ENCODE data around the gene NSD1. TPM values are rescaled to one million over a fixed set of nuclear protein-coding genes. Genes with fewer than 3 reads are reported as not detected.

Gene NSD1
- total and polyA plus RNA-seq, 5 donors: 10.0 to 55.5 (median 49.0) TPM

DNA sequence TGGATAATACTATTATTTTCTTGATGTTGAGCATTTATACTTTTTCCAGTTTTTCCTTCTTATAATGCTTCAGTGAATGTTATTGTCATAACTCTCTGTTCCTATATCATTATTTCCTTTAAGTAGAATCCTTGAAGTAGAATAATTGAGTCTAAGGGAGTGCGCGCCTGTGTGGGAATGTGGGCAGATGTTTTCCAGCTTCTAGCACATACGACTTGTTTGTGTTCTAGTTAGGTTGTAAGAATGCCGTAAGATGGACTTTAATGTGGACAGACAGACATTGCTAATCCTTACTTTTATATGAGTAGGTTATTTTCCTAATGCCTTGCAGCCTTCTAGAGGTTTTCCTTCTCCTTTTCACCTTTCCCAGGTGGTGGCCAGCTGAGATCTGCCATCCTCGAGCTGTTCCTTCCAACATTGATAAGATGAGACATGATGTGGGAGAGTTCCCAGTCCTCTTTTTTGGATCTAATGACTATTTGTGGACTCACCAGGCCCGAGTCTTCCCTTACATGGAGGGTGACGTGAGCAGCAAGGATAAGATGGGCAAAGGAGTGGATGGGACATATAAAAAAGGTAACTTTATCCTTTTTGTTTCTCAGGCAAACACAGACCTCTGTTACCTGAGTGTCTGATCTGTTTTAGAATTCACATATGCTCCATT, 135.8 kb downstream of the NSD1 start:
- Histone ChIP-seq H3K9me3 (ENCODE audit: control insufficient read depth, low read length) (no peaks in the 10 kb centered on the region), H3K4me1 (ENCODE audit: control insufficient read depth, insufficient read depth, low read length) (no peaks in the 10 kb centered on the region), H3K4me3 (ENCODE audit: low read length) (no peak overlapping the region), H3K27me3 (ENCODE audit: control insufficient read depth, insufficient read depth) (no peaks in the 10 kb centered on the region), H3K27ac (ENCODE audit: low read length) (no peak overlapping the region)
- DNase-seq: no peak
- intact Hi-C loops (cut with DNase I): no loop called here
- 92% methylated on average over 7 of the region's 7 CpGs for WGBS
- ATAC-seq: no peak

- no peak for ATAC-seq
Measured at GRCh38 chr5:177269976-177270375, 136.4 kb downstream of the NSD1 start.

DNA sequence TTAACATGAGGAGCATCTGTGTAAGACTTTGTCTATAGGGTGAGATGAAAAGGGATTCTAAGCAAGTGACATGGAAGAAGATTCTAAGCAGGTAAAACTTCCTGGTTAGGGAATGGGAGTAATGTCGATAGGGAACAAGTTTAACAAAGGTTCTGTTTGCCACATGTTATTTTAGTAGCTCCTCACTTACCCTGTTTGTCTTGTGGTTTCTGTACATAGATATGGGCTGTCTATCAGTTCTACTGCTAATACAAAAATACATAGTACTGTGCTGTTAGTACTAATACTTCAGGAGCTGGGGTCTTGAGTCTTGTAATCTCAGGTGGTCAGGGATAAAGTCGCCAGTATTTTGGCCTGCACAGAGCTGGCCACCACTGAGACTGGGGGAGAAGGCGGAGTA, 137.1 kb downstream of the NSD1 start:
- no peaks in the 10 kb centered on the region for H3K27me3 ChIP-seq (ENCODE audit: control insufficient read depth, insufficient read depth)
- no peak overlapping the region for H3K4me3 ChIP-seq (ENCODE audit: low read length)
- 91% methylated on average over 3 of the region's 3 CpGs for WGBS
- ATAC-seq: no peak
- no peaks in the 10 kb centered on the region for H3K9me3 ChIP-seq (ENCODE audit: control insufficient read depth, low read length)
- no peaks in the 10 kb centered on the region for H3K4me1 ChIP-seq (ENCODE audit: control insufficient read depth, insufficient read depth, low read length)
- no peak for DNase-seq
- intact Hi-C loops (cut with DNase I): no loop called here
- no peak overlapping the region for H3K27ac ChIP-seq (ENCODE audit: low read length)

More at GRCh38 chr5:177269976-177270375, 136.4 kb downstream of the NSD1 start:
- no peaks in the 10 kb centered on the region for H3K4me1 ChIP-seq (ENCODE audit: control insufficient read depth, insufficient read depth, low read length)
- no peak for DNase-seq
- intact Hi-C loops (cut with DNase I): no loop called here
- no peaks in the 10 kb centered on the region for H3K27me3 ChIP-seq (ENCODE audit: control insufficient read depth, insufficient read depth)
- H3K9me3 ChIP-seq (ENCODE audit: control insufficient read depth, low read length): no peaks in the 10 kb centered on the region
- H3K4me3 ChIP-seq (ENCODE audit: low read length): no peak overlapping the region
- 95% methylated on average over 3 of the region's 3 CpGs for WGBS
- H3K27ac ChIP-seq (ENCODE audit: low read length): no peak overlapping the region

- H3K27me3 ChIP-seq (ENCODE audit: control insufficient read depth, insufficient read depth): no peaks in the 10 kb centered on the region
- intact Hi-C loops (cut with DNase I): no loop called here
- WGBS: 96% methylated on average over 4 of the region's 4 CpGs
- DNase-seq (no peak), ATAC-seq (no peak)
- no peak overlapping the region for H3K4me3 ChIP-seq (ENCODE audit: low read length)
- no peaks in the 10 kb centered on the region for H3K4me1 ChIP-seq (ENCODE audit: control insufficient read depth, insufficient read depth, low read length)
- no peak overlapping the region for H3K27ac ChIP-seq (ENCODE audit: low read length)
- no peaks in the 10 kb centered on the region for H3K9me3 ChIP-seq (ENCODE audit: control insufficient read depth, low read length)
Measured at GRCh38 chr5:177271113-177271512, 137.5 kb downstream of the NSD1 start.

DNA sequence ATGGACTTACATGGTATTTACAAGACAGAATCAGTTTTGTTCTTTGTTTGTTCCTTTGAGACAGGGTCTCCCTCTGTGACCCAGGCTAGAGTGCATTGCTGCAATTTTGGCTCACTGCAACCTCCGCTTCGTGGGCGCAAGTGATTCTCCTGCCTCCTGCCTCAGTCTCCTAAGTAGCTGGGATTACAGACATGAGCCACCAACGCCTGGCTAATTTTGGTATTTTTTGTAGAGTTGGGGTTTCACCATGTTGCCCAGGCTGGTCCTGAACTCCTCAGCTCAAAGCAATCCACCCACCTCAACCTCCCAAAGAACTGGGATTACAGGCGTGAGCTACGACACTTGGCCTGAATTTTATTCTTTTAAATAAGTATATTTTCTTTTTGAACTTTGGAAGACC, 142.3 kb downstream of the NSD1 start:
- DNase-seq (no peak), ATAC-seq (no peak)
- intact Hi-C loops (cut with DNase I): no loop called here
- Histone ChIP-seq H3K27me3 (ENCODE audit: control insufficient read depth, insufficient read depth) (no peaks in the 10 kb centered on the region), H3K27ac (ENCODE audit: low read length) (no peak overlapping the region), H3K9me3 (ENCODE audit: control insufficient read depth, low read length) (no peaks in the 10 kb centered on the region), H3K4me3 (ENCODE audit: low read length) (no peak overlapping the region), H3K4me1 (ENCODE audit: control insufficient read depth, insufficient read depth, low read length) (no peaks in the 10 kb centered on the region)
- 94% methylated on average over 6 of the region's 6 CpGs for WGBS

DNA sequence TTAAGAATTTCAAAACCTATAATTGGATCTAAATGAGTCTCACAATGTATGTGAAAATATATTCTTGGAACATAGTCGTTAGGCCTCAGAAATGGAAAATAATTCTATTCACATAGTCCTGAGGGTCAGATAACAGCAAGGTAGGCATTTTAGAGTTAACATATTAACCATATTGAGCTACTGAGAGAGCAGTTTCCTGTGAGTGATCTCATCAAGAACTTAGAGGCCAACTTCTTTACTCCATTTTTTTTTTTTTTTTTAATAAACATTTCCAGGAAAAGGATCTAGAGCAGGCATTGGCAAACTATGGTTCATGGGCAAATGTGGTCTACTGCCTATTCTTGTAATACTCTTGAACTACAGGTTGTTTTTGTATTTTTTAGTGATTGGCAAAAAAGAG, 143.3 kb downstream of the NSD1 start:
- DNase-seq (no peak), ATAC-seq (no peak)
- no peaks in the 10 kb centered on the region for H3K27me3 ChIP-seq (ENCODE audit: control insufficient read depth, insufficient read depth)
- no peaks in the 10 kb centered on the region for H3K4me1 ChIP-seq (ENCODE audit: control insufficient read depth, insufficient read depth, low read length)
- H3K4me3 ChIP-seq (ENCODE audit: low read length): no peak overlapping the region
- intact Hi-C loops (cut with DNase I): no loop called here
- H3K27ac ChIP-seq (ENCODE audit: low read length): no peak overlapping the region
- no peaks in the 10 kb centered on the region for H3K9me3 ChIP-seq (ENCODE audit: control insufficient read depth, low read length)
- 41% methylated on average over 1 of the region's 1 CpG for WGBS

- DNase-seq (no peak), ATAC-seq (no peak)
- H3K27ac ChIP-seq (ENCODE audit: low read length): no peak overlapping the region
- intact Hi-C loops (cut with DNase I): no loop called here
- H3K4me3 ChIP-seq (ENCODE audit: low read length): no peak overlapping the region
- no peaks in the 10 kb centered on the region for H3K4me1 ChIP-seq (ENCODE audit: control insufficient read depth, insufficient read depth, low read length)
- no peaks in the 10 kb centered on the region for H3K9me3 ChIP-seq (ENCODE audit: control insufficient read depth, low read length)
- 90% methylated on average over 2 of the region's 2 CpGs for WGBS
- no peaks in the 10 kb centered on the region for H3K27me3 ChIP-seq (ENCODE audit: control insufficient read depth, insufficient read depth)
Measured at GRCh38 chr5:177288191-177288590, 154.6 kb downstream of the NSD1 start.

GRCh38 chr5:177290816-177291596, 157.4 kb downstream of the NSD1 start:
- Histone ChIP-seq H3K4me1 (ENCODE audit: control insufficient read depth, insufficient read depth, low read length) (peaks cover 1% of the 10 kb centered on the region), H3K27ac (ENCODE audit: low read length) (no peak overlapping the region), H3K27me3 (ENCODE audit: control insufficient read depth, insufficient read depth) (no peaks in the 10 kb centered on the region), H3K4me3 (ENCODE audit: low read length) (no peak overlapping the region), H3K9me3 (ENCODE audit: control insufficient read depth, low read length) (no peaks in the 10 kb centered on the region)
- intact Hi-C loops (cut with DNase I): no loop called here
- no peak for DNase-seq
- ATAC-seq: no peak
- WGBS: 96% methylated on average over 12 of the region's 12 CpGs

- no peak overlapping the region for H3K4me3 ChIP-seq (ENCODE audit: low read length)
- intact Hi-C loops (cut with DNase I): no loop called here
- no peaks in the 10 kb centered on the region for H3K9me3 ChIP-seq (ENCODE audit: control insufficient read depth, low read length)
- H3K27ac ChIP-seq (ENCODE audit: low read length): no peak overlapping the region
- peaks cover 6% of the 10 kb centered on the region for H3K4me1 ChIP-seq (ENCODE audit: control insufficient read depth, insufficient read depth, low read length)
- H3K27me3 ChIP-seq (ENCODE audit: control insufficient read depth, insufficient read depth): no peaks in the 10 kb centered on the region
- DNase-seq (no peak), ATAC-seq (no peak)
- WGBS: 94% methylated on average over 7 of the region's 7 CpGs
Measured at GRCh38 chr5:177291735-177292134, 158.2 kb downstream of the NSD1 start.

GRCh38 chr5:177293819-177294581, 160.4 kb downstream of the NSD1 start:
- no peaks in the 10 kb centered on the region for H3K9me3 ChIP-seq (ENCODE audit: control insufficient read depth, low read length)
- no peak overlapping the region for H3K4me3 ChIP-seq (ENCODE audit: low read length)
- H3K27me3 ChIP-seq (ENCODE audit: control insufficient read depth, insufficient read depth): no peaks in the 10 kb centered on the region
- peaks cover 6% of the 10 kb centered on the region for H3K4me1 ChIP-seq (ENCODE audit: control insufficient read depth, insufficient read depth, low read length)
- intact Hi-C loops (cut with DNase I): no loop called here
- WGBS: 95% methylated on average over 12 of the region's 12 CpGs
- H3K27ac ChIP-seq (ENCODE audit: low read length): no peak overlapping the region
- DNase-seq (peak in 1 of 3 donors; percentile 9), ATAC-seq (no peak)

DNA sequence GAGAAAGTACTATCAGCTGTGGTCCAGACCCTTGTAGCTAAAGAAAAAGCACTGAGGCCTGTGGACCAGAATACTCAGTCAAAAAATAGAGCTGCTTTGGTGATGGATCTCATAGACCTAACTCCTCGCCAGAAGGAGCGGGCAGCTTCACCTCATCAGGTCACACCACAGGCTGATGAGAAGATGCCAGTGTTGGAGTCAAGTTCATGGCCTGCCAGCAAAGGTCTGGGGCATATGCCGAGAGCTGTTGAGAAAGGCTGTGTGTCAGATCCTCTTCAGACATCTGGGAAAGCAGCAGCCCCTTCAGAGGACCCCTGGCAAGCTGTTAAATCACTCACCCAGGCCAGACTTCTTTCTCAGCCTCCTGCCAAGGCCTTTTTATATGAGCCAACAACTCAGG, 161.1 kb downstream of the NSD1 start:
- intact Hi-C loops (cut with DNase I): no loop called here
- H3K27ac ChIP-seq (ENCODE audit: low read length): no peak overlapping the region
- H3K4me3 ChIP-seq (ENCODE audit: low read length): no peak overlapping the region
- H3K4me1 ChIP-seq (ENCODE audit: control insufficient read depth, insufficient read depth, low read length): peaks cover 6% of the 10 kb centered on the region
- DNase-seq (no peak), ATAC-seq (no peak)
- no peaks in the 10 kb centered on the region for H3K9me3 ChIP-seq (ENCODE audit: control insufficient read depth, low read length)
- no peaks in the 10 kb centered on the region for H3K27me3 ChIP-seq (ENCODE audit: control insufficient read depth, insufficient read depth)
- WGBS: 59% methylated on average over 3 of the region's 3 CpGs
